Measurements from ENCODE around the gene KAT2B. TPM values are rescaled to one million over a fixed set of nuclear protein-coding genes. Genes with fewer than 3 reads are reported as not detected.
"Not testable (repeated sequence)": the region's sequence is repeated elsewhere in the genome, so short reads cannot be mapped to it uniquely, and the experiment has no call there.

Gene KAT2B
- total and polyA plus RNA-seq, 12 donors = 11.4 to 104 (median 85.2) TPM

GRCh38 chr3:20041197-20041780 lies 1.0 kb downstream of the KAT2B start:
- Histone ChIP-seq H3K27ac (peak overlapping the region; percentile 87 to 99 (median 98)), H3K36me3 (no peaks in the 10 kb centered on the region), H3K27me3 (no peaks in the 10 kb centered on the region), H3K9me3 (no peaks in the 10 kb centered on the region), H3K4me3 (peak overlapping the region; percentile 53 to 95 (median 86)), H3K4me1 (peaks cover 11 to 63% (median 48%) of the 10 kb centered on the region in 9 donors)
- TF ChIP-seq CTCF (IDR thresholded peaks at IDR 0.05) = no peak
- intact Hi-C loops (cut with DNase I) = loop anchor here in 7 of 10 donors (2.0 to 10.0 kb wide), 7 partner anchors 41 to 154 kb away; partner anchors contain the start of genes RAB5A (in 5 of the 7) and SGO1 (in 4 of the 7)
- DNase-seq (peak; percentile 92 to 94), ATAC-seq (peak; percentile 84 to 94 (median 90))
- 0 to 1% methylated on average over 28 of the region's 28 CpGs for WGBS, 2 donors

DNA sequence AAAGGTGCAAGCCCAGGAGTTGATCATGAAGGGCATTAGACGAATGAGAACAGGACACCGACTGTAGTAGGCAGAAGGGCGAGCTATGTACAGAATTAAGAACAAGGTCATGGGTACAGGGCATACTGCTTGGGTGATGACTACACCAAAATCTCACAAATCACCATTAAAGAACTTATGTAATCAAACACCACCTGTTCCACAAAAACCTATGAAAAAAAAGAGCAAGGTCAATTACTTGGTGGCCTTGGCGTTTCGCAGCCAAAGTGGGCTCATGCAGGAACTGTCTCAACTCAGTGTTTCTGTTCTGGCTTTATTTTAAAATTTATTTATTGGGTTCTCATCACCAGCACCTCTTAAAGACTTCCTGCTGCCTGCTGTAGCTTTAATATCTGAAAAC lies 2.1 kb downstream of the KAT2B start:
- no peak for TF ChIP-seq CTCF (IDR thresholded peaks at IDR 0.05)
- Histone ChIP-seq H3K9me3 (no peaks in the 10 kb centered on the region), H3K4me1 (peaks cover 11 to 72% (median 57%) of the 10 kb centered on the region in 9 donors), H3K4me3 (peak overlapping the region in 4 of 10 donors; percentile 44 to 91 (median 76)), H3K36me3 (no peaks in the 10 kb centered on the region), H3K27ac (peak overlapping the region in 9 of 10 donors; percentile 2 to 99 (median 98)), H3K27me3 (no peaks in the 10 kb centered on the region)
- intact Hi-C loops (cut with DNase I) = loop anchor here in 7 of 10 donors (5.0 to 10.0 kb wide), 6 partner anchors 40 to 155 kb away; partner anchors contain the start of genes RAB5A (in 4 of the 7) and SGO1 (in 4 of the 7)
- WGBS, 2 donors = 42 to 73% methylated on average over 5 of the region's 5 CpGs
- ATAC-seq (no peak), DNase-seq (no peak)

DNA sequence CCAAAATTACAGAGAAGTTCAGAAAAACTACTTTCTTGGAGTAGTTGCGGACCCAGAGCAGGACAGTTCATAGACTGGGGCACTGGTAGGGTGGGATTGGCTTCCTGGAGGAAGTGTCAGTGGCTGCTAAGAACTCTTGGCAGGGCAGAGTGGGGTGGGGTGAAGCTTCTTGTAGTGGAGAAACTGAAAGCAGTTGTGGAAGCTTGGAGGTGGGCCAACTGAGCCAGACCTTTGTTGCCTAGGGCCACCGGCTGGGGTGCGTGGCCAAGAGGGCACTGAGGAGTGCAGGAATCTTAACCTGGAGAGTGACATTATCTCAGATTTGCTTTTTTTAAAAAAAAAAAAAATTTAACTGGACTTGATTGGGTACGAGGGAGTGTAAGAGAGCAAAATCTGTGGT lies 3.1 kb downstream of the KAT2B start:
- 14 to 25% methylated on average over 4 of the region's 4 CpGs for WGBS, 2 donors
- DNase-seq (peak; percentile 83 to 92), ATAC-seq (peak in 7 of 8 donors; percentile 8 to 52 (median 32))
- Histone ChIP-seq H3K27me3 (no peaks in the 10 kb centered on the region), H3K9me3 (no peaks in the 10 kb centered on the region), H3K4me3 (peak overlapping the region in 8 of 10 donors; percentile 2 to 44 (median 24)), H3K4me1 (peaks cover 11 to 75% (median 63%) of the 10 kb centered on the region in 9 donors), H3K27ac (peak overlapping the region in 9 of 10 donors; percentile 42 to 99 (median 98)), H3K36me3 (no peaks in the 10 kb centered on the region)
- TF ChIP-seq CTCF (IDR thresholded peaks at IDR 0.05) = no peak
- intact Hi-C loops (cut with DNase I) = loop anchor here in 7 of 10 donors (5.0 to 10.0 kb wide), 6 partner anchors 39 to 156 kb away; partner anchors contain the start of genes RAB5A (in 4 of the 7) and SGO1 (in 4 of the 7)

DNA sequence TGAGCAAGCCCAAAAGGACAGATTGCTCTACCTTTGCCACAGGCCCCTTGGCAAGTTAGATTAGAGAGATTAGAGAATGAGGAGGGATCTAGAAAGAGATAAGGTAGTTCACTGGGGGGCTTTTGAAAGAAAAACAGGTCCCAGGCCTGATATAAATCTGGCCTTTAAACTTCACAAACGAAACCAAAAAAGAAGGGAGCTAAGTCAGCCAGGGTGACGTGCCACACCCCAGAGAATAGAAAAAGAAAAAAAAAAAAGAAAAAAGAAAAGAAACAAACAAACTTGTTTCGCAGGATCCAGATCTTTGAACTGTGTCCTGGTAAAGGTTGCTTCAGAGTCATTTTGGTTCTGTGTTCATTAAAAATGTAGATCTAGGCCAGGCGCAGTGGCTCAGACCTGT lies 3.6 kb downstream of the KAT2B start:
- Histone ChIP-seq H3K4me1 (peaks cover 11 to 75% (median 63%) of the 10 kb centered on the region in 9 donors), H3K36me3 (no peaks in the 10 kb centered on the region), H3K27ac (peak overlapping the region in 9 of 10 donors; percentile 42 to 99 (median 98)), H3K27me3 (no peaks in the 10 kb centered on the region), H3K4me3 (peak overlapping the region in 8 of 10 donors; percentile 2 to 44 (median 24)), H3K9me3 (no peaks in the 10 kb centered on the region)
- DNase-seq (no peak), ATAC-seq (no peak)
- intact Hi-C loops (cut with DNase I) = loop anchor here in 7 of 10 donors (5.0 to 10.0 kb wide), 6 partner anchors 38 to 157 kb away; partner anchors contain the start of genes RAB5A (in 4 of the 7) and SGO1 (in 4 of the 7)
- 59 to 69% methylated on average over 4 of the region's 4 CpGs for WGBS, 2 donors
- no peak for TF ChIP-seq CTCF (IDR thresholded peaks at IDR 0.05)

DNA sequence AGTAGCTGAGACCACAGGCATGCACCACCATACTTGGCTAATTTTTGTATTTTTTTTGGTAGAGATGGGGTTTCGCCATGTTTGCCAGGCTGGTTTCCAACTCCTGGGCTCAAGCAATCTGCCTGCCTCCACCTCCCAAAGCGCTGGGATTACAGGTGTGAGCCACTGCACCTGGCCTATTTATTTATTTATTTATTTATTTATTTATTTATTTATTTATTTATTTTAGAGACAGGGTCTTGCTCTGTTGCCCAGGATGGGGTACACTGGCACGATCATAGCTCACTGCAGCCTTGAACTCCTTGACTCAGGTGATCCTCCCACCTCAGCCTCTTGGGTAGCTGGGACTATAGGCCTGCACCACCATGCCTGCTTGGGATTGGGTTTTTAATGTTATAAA lies 4.9 kb downstream of the KAT2B start:
- Histone ChIP-seq H3K4me1 (peaks cover 11 to 74% (median 61%) of the 10 kb centered on the region in 9 donors), H3K27ac (peak overlapping the region in 3 of 10 donors; percentile 43 to 99 (median 99))
- not testable (repeated sequence) for DNase-seq, H3K36me3 ChIP-seq, H3K4me3 ChIP-seq, H3K27me3 ChIP-seq, H3K9me3 ChIP-seq, ATAC-seq
- intact Hi-C loops (cut with DNase I) = loop anchor here in 1 of 10 donors (10.0 kb wide), 1 partner anchor 140 kb away; the partner anchor contains the start of gene SGO1
- 95 to 100% methylated on average over 3 of the region's 3 CpGs for WGBS, 2 donors
